Activated CD8-positive, alpha-beta memory T cell treated with anti-CD3 and anti-CD28 coated beads for 48 hours (primary cell): ENCODE data around the gene CYLC2.

Experiments used
- DNase-seq, 3 experiments: peaks; one replicate each; pipeline ENCODE4 v3.0.0-alpha.2; 2020; ENCODE audit warnings: low read depth in 2 of 3, low spot score in 2 of 3

The CYLC2 gene

DNA sequence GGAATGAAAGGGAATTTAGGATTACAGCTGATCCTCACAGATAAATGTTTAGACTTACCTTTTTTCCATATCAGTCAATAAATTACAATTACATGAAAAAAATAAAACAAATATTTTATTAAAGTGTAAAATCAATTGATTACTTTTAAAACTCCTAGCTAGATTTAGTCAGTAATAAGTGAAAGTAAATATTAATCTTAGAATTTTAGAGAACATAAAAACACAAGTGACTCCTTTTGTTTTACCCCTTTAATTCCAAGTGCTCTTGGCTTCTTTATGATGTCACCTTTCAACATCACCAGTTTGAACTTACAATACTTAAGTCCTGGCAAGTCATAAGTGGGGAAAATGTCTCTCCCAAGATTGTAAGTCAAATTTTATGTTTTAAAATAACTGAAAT is at the start of gene CYLC2:
Gene CYLC2, plus strand, starts transcription at position 301 of the 400 bp plus-strand sequence. Its CDS starts 48 bp downstream, at position 349.
- DNase-seq = no peak

DNA sequence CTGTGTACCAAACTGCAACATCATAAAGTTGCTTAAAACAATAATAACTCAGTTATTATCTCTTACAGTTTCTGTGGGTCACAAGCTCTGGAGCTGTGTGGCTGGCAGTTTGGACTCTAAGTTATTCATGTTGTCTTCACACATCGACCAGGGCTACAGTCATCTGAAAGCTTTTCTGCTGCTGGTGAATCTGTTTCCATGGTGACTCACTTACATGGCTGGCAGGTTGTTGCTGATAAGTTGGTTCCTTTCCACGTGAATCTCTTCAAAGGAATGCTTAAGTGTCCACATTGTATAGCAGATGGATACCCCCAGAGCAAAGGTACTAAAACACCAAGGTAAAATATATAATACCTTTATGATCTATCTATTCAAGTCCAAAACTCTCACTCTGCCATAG is 44.8 kb upstream of the CYLC2 start:
- no peak for DNase-seq

DNA sequence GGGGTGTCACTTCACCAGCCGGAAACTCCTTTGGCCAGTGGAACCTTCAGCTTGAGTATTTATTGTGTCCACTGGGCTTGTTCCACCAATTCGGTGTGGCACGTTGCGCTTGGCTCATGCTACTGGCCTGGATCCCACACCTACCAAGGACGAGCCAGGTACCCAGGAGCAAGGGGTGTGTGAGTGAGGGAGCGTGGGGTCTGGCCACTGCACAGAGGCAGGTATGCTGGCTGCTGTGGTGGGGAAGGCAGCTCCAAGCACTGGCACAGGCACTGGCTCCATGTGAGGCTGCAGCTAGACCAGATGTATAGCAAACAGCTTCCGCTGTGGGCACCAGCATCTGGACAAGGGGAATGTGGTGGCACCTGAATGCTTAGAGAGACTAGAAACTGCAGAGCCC is 28.1 kb upstream of the CYLC2 start:
- no peak for DNase-seq

GRCh38 chr9:102967979-102968378 is 27.2 kb upstream of the CYLC2 start:
- no peak for DNase-seq

DNA sequence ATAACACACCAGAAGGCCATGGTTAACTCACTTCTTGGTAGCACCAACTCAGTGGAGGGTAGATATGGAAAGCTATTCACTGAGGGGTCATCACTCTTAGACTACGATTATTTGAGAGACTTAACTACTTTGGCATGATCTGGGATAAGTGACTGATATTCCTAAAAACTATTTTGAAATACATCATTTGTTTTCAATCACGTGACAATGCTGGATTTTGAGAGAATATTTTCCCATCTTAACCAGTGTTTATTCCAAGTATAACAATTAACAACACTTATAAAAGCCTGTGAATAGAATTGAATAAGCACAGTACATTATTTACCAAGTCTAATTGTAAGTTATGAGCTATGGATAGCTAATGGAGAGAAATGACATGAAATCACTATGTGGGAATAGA is 22.4 kb upstream of the CYLC2 start:
- DNase-seq = no peak

DNA sequence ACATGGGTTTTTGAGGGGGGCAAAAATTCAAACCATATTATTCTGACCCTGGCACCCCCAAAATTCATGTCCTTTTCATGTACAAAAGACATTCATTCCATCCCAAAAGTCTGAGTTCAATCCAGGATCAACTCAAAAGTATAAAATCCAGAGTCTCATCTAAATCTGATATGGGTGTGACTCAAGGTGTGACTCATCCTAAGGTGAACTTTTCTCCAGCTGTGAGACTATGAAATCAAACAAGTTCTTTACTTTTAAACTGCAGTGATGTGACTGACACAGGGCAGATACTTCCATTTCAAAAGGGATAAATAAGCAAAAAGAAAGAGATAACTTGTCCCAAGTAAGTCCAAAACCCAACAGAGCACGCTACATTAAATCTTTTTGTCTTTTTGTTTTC is 20.6 kb upstream of the CYLC2 start:
- no peak for DNase-seq

GRCh38 chr9:102975251-102975650 is 19.9 kb upstream of the CYLC2 start:
- no peak for DNase-seq

DNA sequence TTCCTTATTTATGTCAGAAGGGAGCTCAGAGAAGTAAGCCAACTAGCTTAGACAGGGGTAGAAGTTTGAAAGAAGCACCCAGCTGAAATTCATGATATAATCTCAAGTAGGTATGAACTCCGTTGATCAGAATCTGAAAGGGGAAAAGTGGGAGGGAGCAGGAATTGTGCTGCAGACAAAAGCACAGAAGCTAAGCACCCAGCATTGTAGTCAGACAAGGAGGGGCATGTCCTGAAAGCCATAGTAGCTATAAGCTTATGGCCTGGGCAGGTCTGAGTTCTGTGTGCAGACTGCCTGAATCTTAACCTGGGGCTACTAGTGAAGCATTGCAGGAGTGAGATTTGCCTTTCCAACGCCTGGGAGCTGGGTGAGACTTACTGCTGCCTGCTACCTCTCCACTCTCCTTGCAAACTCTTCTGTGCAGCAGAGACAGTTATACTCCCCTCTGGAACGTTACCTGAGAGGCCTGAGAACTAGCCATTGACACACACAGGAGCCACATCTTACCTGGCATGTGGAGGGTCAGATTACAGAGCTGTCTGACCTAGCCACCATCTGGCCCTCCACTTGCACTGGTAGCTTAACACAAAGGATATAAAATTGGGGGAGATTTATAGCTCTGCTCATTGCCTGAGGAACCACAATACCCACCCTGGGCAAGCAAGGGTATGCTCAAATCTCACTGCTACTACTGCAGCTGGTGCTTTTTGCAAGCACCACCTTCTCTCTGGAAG is 9.8 kb upstream of the CYLC2 start:
- no peak for DNase-seq

DNA sequence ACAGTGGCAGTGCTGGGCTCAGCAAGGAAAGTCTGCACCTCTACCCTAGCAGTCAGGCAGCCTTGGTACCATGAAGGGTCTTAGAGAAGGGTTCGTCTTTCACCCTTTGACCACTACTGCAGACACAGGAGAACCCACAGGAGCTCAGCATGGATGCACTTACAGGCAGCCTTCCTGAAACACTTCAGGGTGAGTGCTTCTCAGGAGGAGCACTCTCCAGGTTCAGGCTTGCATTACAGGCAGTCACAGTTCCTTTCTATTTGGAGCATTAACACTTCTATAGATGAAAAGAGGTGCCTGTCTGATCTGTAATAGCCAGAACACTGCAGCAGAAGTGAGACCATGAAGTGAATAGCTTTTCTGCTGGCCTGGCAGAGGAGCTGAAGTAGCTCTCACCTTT is 8.7 kb upstream of the CYLC2 start:
- no peak for DNase-seq

DNA sequence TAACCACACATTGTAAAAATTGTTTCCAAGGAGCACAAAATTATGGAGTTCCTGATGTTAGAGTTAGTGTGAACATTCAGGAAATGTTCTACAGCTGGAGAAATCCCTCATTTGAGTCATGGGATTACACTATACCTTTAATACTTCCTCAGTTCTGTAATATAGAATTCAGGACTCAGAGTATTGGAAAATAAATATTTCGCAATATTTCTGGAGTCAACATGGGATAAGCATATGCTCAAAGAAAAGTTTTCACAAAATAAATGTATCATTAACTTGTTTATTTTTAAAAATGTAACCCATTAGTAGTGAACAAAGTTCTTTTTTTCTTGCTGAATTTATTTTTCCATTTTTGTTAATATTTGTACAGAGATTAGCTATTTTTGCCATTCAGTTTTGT is 8.6 kb downstream of the CYLC2 start:
- DNase-seq = no peak

DNA sequence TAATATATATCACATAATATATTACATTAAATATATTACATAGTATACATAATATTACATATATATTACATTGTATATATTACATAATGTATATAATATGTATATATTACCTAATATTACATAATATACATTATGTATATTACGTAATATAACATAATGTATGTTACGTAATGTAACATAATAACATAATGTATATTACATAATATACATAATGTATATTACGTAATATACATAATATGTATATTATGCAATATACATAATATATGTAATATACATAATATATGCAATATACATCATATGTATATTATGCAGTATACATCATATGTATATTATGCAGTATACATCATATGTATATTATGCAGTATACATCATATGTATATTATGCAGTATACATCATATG is 19.1 kb downstream of the CYLC2 start:
- DNase-seq = no peak

GRCh38 chr9:103025796-103026195 is 30.7 kb downstream of the CYLC2 start:
- DNase-seq = no peak

DNA sequence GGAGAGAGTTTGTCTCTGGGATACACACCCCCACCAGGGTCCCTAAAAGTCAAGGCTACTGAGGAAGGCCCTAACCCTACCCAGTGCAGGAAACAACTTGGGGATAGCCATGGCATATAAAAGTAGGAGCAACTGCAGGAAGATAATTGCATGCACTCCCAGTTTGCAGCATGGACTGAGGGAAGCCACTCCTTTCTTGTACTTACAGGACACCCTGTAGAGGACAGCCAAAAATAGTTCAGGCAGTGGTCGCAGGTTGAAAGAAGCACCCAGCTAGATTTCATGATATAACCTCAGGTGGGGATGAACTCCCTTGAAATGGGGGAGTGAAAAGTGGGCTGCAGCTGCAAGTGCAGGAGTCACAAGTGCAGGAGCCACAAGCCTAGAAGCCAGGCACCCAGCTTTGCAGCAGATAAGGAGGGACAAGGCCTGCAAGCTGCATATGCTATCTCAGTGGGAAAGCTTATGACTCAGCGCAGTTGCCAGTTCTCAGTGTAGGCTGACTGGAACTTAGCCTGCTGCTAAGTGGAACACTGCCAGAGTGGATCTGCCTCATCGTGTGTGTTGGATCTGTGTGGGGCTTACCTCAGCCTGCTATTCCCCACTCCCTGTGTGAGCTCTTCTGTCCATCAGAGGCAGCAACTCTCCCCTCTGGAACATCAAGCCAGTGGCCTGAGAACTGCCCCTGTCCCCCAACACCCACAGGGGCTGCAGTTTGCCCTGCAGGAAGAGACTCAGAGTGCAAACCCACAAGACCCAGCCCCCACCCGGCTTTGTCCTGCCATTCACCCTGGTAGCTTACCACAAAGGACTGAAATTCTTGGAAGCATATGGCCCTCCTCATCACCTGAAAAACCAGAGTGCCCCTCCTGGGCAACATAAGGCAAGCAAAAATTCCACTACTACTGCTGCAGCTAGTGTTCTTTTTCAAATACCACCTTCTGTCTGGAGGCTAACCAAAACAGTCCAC is 42.7 kb downstream of the CYLC2 start:
- no peak for DNase-seq

- DNase-seq = no peak
These were observed 46.8 kb downstream of the CYLC2 start for GRCh38 chr9:103041961-103042360.
